IPS DF 4.7 (cell line): Measurements from ENCODE around the gene OSBPL10.
"Not testable (repeated sequence)": the region's sequence is repeated elsewhere in the genome, so short reads cannot be mapped to it uniquely, and the experiment has no call there.

Experiments
- DNase-seq: peaks from one replicate; pipeline ENCODE4 v3.0.0-alpha.2; 2013; ENCODE audit warnings: low spot score; ENCODE audit errors: extremely low read depth

Gene OSBPL10

GRCh38 chr3:31992995-31993394 is 11.9 kb upstream of the OSBPL10 start:
- not testable (repeated sequence) for DNase-seq

GRCh38 chr3:31988271-31988670 is 7.2 kb upstream of the OSBPL10 start:
- no peak for DNase-seq

- no peak for DNase-seq
These were observed 4.8 kb upstream of the OSBPL10 start for GRCh38 chr3:31985831-31986230.

GRCh38 chr3:31984321-31984720 is 3.3 kb upstream of the OSBPL10 start:
- no peak for DNase-seq

- DNase-seq = no peak
These were observed 394 bp downstream of the OSBPL10 start for GRCh38 chr3:31980530-31981205.

GRCh38 chr3:31979001-31979697 is 1.9 kb downstream of the OSBPL10 start:
- DNase-seq = no peak

GRCh38 chr3:31978553-31978952 is 2.5 kb downstream of the OSBPL10 start:
- no peak for DNase-seq

- DNase-seq = no peak
These were observed 3.3 kb downstream of the OSBPL10 start for GRCh38 chr3:31977736-31978135.

- DNase-seq = no peak
These were observed 4.8 kb downstream of the OSBPL10 start for GRCh38 chr3:31976302-31976701.

- no peak for DNase-seq
These were observed 6.1 kb downstream of the OSBPL10 start for GRCh38 chr3:31974964-31975363.

GRCh38 chr3:31974471-31974870 is 6.6 kb downstream of the OSBPL10 start:
- no peak for DNase-seq

- no peak for DNase-seq
These were observed 7.2 kb downstream of the OSBPL10 start for GRCh38 chr3:31973837-31974236.

GRCh38 chr3:31973081-31973480 is 8.0 kb downstream of the OSBPL10 start:
- DNase-seq = no peak

GRCh38 chr3:31971607-31972006 is 9.5 kb downstream of the OSBPL10 start:
- no peak for DNase-seq

- DNase-seq = no peak
These were observed 12.1 kb downstream of the OSBPL10 start for GRCh38 chr3:31968927-31969418.

GRCh38 chr3:31968369-31968926 is 12.6 kb downstream of the OSBPL10 start:
- no peak for DNase-seq

GRCh38 chr3:31967592-31967991 is 13.5 kb downstream of the OSBPL10 start:
- DNase-seq = no peak

GRCh38 chr3:31966978-31967591 is 14.0 kb downstream of the OSBPL10 start:
- DNase-seq = no peak

- DNase-seq = no peak
These were observed 18.3 kb downstream of the OSBPL10 start for GRCh38 chr3:31962801-31963205.

GRCh38 chr3:31960793-31961431 is 20.1 kb downstream of the OSBPL10 start:
- no peak for DNase-seq

GRCh38 chr3:31959951-31960792 is 20.9 kb downstream of the OSBPL10 start:
- no peak for DNase-seq
